Progenitor cell of endocrine pancreas (in vitro differentiated cells): Measurements from ENCODE around the gene FBXL19. TPM values are rescaled to one million over a fixed set of nuclear protein-coding genes. Genes with fewer than 3 reads are reported as not detected.

Experiments
- DNase-seq: peaks from one replicate; pipeline ENCODE4 v3.0.0; 2021; ENCODE audit warnings: low spot score; ENCODE audit not compliant: unreplicated experiment
- H3K27ac Mint-ChIP-seq: 2 replicates; pipeline ENCODE4 v1.8.0; 2021; ENCODE audit warnings: mild to moderate bottlenecking, moderate library complexity, mixed read lengths
- H3K27me3 Mint-ChIP-seq: 2 replicates; pipeline ENCODE4 v1.8.0; 2021; ENCODE audit warnings: mixed read lengths
- H3K36me3 Mint-ChIP-seq: 2 replicates; pipeline ENCODE4 v1.8.0; 2022; ENCODE audit warnings: mixed read lengths; ENCODE audit not compliant: insufficient read depth
- H3K4me1 Mint-ChIP-seq: 2 replicates; pipeline ENCODE4 v1.8.0; 2021; ENCODE audit warnings: low read depth, mixed read lengths
- H3K4me3 Mint-ChIP-seq: 2 replicates; pipeline ENCODE4 v1.8.0; 2021; ENCODE audit warnings: low read depth, mild to moderate bottlenecking, moderate library complexity, mixed read lengths
- H3K9me3 Mint-ChIP-seq: 2 replicates; pipeline ENCODE4 v1.8.0; 2021; ENCODE audit warnings: low read depth, mixed read lengths
- CTCF ChIP-seq: fragments of 200-600 bp; sonication (generic); IDR thresholded peaks from one replicate; pipeline ENCODE4 v1.5.0; 2021; ENCODE audit warnings: antibody characterized with exemption, mild to moderate bottlenecking; ENCODE audit not compliant: unreplicated experiment
- total RNA-seq: library from RNA; stranded (reverse); gene quantifications from 2 replicates; pipeline ENCODE4 v1.2.1, GENCODE V29; 2021

FBXL19 gene
- total RNA-seq, 1 donor from 2014 or later = 65.6 TPM

- H3K4me1 Mint-ChIP-seq = peaks cover 8% of the 10 kb centered on the region
- no peaks in the 10 kb centered on the region for H3K9me3 Mint-ChIP-seq
- no peak for TF ChIP-seq CTCF
- peak overlapping the region; percentile 79 for H3K4me3 Mint-ChIP-seq
- peak overlapping the region; percentile 30 for H3K27ac Mint-ChIP-seq
- H3K36me3 Mint-ChIP-seq = peaks cover 2% of the 10 kb centered on the region
- no peaks in the 10 kb centered on the region for H3K27me3 Mint-ChIP-seq
- no peak for DNase-seq
These were observed 1.7 kb downstream of the FBXL19 start for GRCh38 chr16:30924913-30925631.

- no peaks in the 10 kb centered on the region for H3K9me3 Mint-ChIP-seq
These were observed 2.2 kb downstream of the FBXL19 start for GRCh38 chr16:30925632-30925987.

GRCh38 chr16:30925995-30926811 is 2.8 kb downstream of the FBXL19 start:
- Mint-ChIP-seq H3K4me3 (peak overlapping the region; percentile 55), H3K36me3 (peaks cover 2% of the 10 kb centered on the region), H3K27ac (peak overlapping the region; percentile 60), H3K4me1 (peaks cover 8% of the 10 kb centered on the region), H3K9me3 (no peaks in the 10 kb centered on the region), H3K27me3 (no peaks in the 10 kb centered on the region)
- no peak for TF ChIP-seq CTCF
- no peak for DNase-seq

More at GRCh38 chr16:30925632-30925987, 2.2 kb downstream of the FBXL19 start:
- H3K4me3 Mint-ChIP-seq = no peak overlapping the region
- DNase-seq = no peak
- peaks cover 8% of the 10 kb centered on the region for H3K4me1 Mint-ChIP-seq
- no peak for TF ChIP-seq CTCF
- H3K27ac Mint-ChIP-seq = no peak overlapping the region
- H3K27me3 Mint-ChIP-seq = no peaks in the 10 kb centered on the region
- H3K36me3 Mint-ChIP-seq = peaks cover 2% of the 10 kb centered on the region

- no peak for TF ChIP-seq CTCF
- Mint-ChIP-seq H3K4me3 (no peak overlapping the region), H3K27me3 (no peaks in the 10 kb centered on the region), H3K9me3 (no peaks in the 10 kb centered on the region), H3K36me3 (peaks cover 2% of the 10 kb centered on the region), H3K4me1 (peaks cover 8% of the 10 kb centered on the region), H3K27ac (no peak overlapping the region)
- DNase-seq = no peak
These were observed 3.8 kb downstream of the FBXL19 start for GRCh38 chr16:30926937-30927788.

- H3K4me3 Mint-ChIP-seq = peak overlapping the region; percentile 24
- H3K36me3 Mint-ChIP-seq = peaks cover 5% of the 10 kb centered on the region
- H3K4me1 Mint-ChIP-seq = peaks cover 8% of the 10 kb centered on the region
- no peak for TF ChIP-seq CTCF
- no peaks in the 10 kb centered on the region for H3K27me3 Mint-ChIP-seq
- H3K27ac Mint-ChIP-seq = no peak overlapping the region
- no peaks in the 10 kb centered on the region for H3K9me3 Mint-ChIP-seq
- DNase-seq = peak; percentile 48
These were observed 4.5 kb downstream of the FBXL19 start for GRCh38 chr16:30927789-30928378.
